ENCODE results near the gene KRTAP3-2.

Gene KRTAP3-2

GRCh38 chr17:40963838-40964237 lies 35.9 kb downstream of the KRTAP3-2 start:
- DNase-seq (ENCODE audit: low read depth) = no peak

DNA sequence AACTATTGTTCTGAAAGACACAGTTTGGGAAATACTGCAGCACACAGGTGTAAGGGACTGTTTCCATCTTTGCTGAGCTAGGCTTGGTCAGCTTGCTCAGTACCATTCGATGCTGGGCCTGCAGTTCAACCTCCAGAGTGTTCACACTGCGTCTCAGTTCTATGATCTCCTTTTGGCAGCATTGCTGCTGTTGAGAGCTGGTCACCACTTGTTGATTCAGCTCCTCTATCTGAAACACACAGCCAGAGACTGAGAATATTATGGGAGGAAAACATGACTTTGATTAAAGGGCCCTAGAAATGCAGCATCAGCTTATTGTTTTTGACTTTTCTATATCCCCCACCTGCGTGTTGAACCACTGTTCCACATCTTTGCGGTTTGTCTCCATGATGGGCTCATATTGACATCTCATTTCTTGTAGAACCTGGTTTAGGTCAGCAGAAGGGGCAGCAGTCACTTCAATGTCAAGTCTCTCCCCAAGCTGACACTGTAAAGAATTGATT lies 37.6 kb downstream of the KRTAP3-2 start:
- DNase-seq (ENCODE audit: low read depth) = no peak

DNA sequence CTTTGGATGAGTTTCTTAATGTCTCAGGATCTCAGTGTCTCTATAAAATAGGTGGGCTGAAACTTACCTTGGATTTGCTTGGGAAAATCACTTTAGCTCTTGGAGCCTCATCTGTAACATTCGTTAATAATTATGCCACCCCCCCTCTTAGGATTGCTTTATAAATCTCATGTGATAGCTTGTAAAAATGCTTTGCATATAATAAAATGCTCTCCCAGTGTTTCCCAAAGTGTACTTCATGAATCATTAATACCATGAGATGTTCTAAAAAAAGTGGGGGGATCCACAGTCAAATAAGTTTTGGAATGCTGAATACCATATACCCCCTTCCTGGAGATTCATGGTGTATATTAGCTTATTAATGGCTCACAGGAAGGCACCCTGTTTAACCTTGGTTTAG lies 38.1 kb downstream of the KRTAP3-2 start:
- no peak for DNase-seq (ENCODE audit: low read depth)

- no peak for DNase-seq (ENCODE audit: low read depth)
These were observed 39.6 kb downstream of the KRTAP3-2 start for GRCh38 chr17:40960144-40960543.

- no peak for DNase-seq (ENCODE audit: low read depth)
These were observed 41.4 kb downstream of the KRTAP3-2 start for GRCh38 chr17:40958086-40958953.

GRCh38 chr17:40956401-40957254 lies 43.1 kb downstream of the KRTAP3-2 start:
- DNase-seq (ENCODE audit: low read depth) = no peak

DNA sequence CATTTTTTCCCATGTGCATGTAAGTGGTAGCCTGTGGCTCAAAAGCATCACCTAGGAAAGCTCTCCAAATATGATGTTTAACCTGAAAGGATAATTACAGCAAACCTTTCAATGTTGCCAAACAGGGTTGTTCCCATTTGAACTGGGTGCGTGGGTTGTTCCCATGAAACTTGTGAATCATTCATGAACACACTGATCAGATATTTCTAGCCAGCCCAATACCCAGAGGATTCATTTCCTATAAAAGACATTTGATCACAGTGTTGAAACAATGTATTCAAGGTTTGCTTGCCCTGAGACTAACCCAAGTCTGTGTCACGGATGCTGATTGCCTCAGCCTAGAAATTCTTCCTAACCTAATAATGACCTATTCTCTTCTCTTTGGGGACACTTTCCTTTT lies 45.8 kb downstream of the KRTAP3-2 start:
- no peak for DNase-seq (ENCODE audit: low read depth)

GRCh38 chr17:40952661-40953060 lies 47.0 kb downstream of the KRTAP3-2 start:
- no peak for DNase-seq (ENCODE audit: low read depth)

- no peak for DNase-seq (ENCODE audit: low read depth)
These were observed 47.6 kb downstream of the KRTAP3-2 start for GRCh38 chr17:40952154-40952553.

GRCh38 chr17:40951011-40951622 lies 48.6 kb downstream of the KRTAP3-2 start:
- no peak for DNase-seq (ENCODE audit: low read depth)

DNA sequence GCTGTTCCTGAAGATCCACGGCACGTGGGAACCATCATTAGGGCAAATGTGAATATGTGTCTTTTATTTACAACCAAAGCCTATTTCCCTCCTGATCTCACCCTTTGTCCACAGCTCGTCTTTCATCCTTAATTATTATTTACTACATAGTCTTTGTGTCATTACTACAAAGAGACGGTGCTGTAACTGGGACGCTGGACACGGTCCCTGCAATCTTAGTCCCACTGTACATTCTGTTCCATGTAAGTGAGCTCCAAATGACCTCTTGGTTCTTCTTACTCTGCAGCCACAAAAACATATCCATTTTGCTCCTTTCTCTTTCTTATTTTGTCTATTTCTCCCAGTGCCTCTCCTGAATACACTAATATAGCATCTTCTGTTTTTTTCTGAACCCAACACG lies 49.5 kb downstream of the KRTAP3-2 start:
- no peak for DNase-seq (ENCODE audit: low read depth)

GRCh38 chr17:40949418-40949817 lies 50.3 kb downstream of the KRTAP3-2 start:
- no peak for DNase-seq (ENCODE audit: low read depth)
